ENCODE measurements around the gene ZNF716.

DNA sequence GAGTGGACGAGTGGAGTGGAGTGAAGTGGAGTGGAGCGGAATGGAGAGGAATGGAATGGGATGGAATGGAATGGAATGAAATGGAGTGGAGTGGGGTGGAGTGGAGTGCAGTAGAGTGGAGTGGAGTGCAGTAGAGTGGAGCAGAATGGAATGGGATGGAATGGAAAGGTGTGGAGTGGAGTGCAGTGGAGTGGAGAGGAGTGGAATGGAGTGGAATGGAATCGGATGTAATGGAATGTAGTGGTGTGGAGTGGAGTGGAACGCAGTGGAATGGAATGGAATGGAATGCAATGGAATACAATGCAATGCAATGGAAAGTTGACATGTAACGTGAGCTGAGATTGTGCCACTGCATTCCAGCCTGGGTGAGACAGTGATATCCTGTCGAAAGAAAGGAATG, 46.4 kb downstream of the ZNF716 start:
- TF ChIP-seq, protein P1, sequence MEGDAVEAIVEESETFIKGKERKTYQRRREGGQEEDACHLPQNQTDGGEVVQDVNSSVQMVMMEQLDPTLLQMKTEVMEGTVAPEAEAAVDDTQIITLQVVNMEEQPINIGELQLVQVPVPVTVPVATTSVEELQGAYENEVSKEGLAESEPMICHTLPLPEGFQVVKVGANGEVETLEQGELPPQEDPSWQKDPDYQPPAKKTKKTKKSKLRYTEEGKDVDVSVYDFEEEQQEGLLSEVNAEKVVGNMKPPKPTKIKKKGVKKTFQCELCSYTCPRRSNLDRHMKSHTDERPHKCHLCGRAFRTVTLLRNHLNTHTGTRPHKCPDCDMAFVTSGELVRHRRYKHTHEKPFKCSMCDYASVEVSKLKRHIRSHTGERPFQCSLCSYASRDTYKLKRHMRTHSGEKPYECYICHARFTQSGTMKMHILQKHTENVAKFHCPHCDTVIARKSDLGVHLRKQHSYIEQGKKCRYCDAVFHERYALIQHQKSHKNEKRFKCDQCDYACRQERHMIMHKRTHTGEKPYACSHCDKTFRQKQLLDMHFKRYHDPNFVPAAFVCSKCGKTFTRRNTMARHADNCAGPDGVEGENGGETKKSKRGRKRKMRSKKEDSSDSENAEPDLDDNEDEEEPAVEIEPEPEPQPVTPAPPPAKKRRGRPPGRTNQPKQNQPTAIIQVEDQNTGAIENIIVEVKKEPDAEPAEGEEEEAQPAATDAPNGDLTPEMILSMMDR (IDR thresholded peaks at IDR 0.05): no peak
- TF ChIP-seq POLR2A (IDR thresholded peaks at IDR 0.05): no peak
